Adrenal gland (tissue), 5 donors: ENCODE results near the gene HNF4A.

Experiments used
- CTCF ChIP-seq, 6 experiments: fragments of 450-650 bp in 4 of 6; fragments of 200-600 bp in 2 of 6; sonication (generic) in 1 of 6; IDR thresholded peaks; 1 replicate in 5 of 6; 2 replicates in 1 of 6; pipeline versions ENCODE4 v1.5.1 to v1.8.0; 2016 to 2021; ENCODE audit warnings: antibody characterized with exemption in 6 of 6, mild to moderate bottlenecking in 2 of 6, moderate library complexity in 1 of 6
- POLR2A ChIP-seq, 2 donors: fragments of 450-650 bp; IDR thresholded peaks; one replicate each; pipeline ENCODE4 v1.6.1; 2017; ENCODE audit warnings: antibody characterized with exemption in 2 of 2, mild to moderate bottlenecking in 2 of 2, moderate library complexity in 1 of 2
- donor health status: DM: no; HTN: no; CAD: no.

DNA sequence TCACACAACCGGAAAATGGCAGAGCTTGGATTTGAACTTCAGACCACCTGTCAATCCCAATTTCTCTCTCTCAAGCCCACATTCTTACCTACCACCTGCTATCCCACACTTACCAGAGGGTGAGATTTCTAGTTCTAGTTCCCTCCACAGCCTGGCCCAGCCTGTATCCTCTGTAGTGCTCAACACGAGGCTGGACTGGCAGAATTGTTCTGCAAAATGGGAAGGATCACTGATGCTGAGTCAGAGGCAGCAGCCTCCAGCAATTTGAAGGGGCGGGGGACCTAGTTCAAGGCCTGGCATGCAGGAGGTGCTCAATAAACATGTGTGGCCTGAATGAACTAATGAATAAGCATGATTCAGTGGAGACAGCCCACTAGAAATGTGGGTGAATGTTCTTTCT, 66.6 kb downstream of the HNF4A start:
- TF ChIP-seq CTCF (IDR thresholded peaks at IDR 0.05) (no peak), POLR2A (IDR thresholded peaks at IDR 0.05) (no peak)
